ENCODE data around the gene GCFC2. TPM values are rescaled to one million over a fixed set of nuclear protein-coding genes. Genes with fewer than 3 reads are reported as not detected.

The GCFC2 gene
- total and polyA plus RNA-seq, 9 of the 15 experiments (the other 6 are each of a cell fraction or from before 2014, with no cell fraction given) = 10.5 to 40.6 (median 23.0) TPM

DNA sequence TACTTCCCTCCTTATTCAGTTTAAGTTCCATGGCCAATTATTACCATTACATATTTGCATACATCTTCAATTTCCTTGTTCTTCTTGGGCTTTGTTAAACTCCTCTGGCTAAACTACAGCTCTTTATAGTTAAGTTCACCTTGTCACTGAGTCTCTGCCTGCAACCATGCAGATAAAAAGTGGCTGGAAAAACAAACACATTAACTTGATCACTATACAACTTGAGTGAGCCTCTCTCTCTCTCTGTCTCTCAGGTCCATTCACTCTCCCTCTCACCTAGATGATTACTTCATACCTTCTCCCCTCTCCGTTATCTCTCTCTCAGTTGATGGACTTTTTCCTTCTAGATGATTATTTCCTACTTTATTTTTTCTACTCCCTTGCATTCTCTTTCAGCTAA lies 30.3 kb downstream of the GCFC2 start (continued):
- peak in 1 of 2 experiments; percentile 20; a peak in 1 of 4 replicates for TF ChIP-seq FOXA3 (CRISPR knock-in tag; conservative IDR thresholded peaks at IDR 0.05 in 1 of 2, IDR thresholded peaks at IDR 0.05 in 1 of 2)
- TF ChIP-seq HMG20B (CRISPR knock-in tag; IDR thresholded peaks at IDR 0.05) = no peak
- no peak for TF ChIP-seq CBX2 (IDR thresholded peaks at IDR 0.05; ENCODE audit: insufficient read depth, low read length, poor library complexity, severe bottlenecking)

GRCh38 chr2:75679556-75679955 lies 31.2 kb downstream of the GCFC2 start:
- H3K9me1 ChIP-seq (ENCODE audit: control insufficient read depth, insufficient read depth, low read length) = no peaks in the 10 kb centered on the region
- ATAC-seq = no peak
- DNase-seq (ENCODE audit: extremely low read depth in 1 of 4, low spot score in 3 of 4) = no peak
- H3K27ac ChIP-seq (ENCODE audit: extremely low read depth, low read depth, low read length) = no peak overlapping the region
- in situ Hi-C loops (cut with MboI) = no loop called here
- H3K9me3 ChIP-seq (replicated peaks; ENCODE audit: control insufficient read depth, insufficient read depth, low read depth, low read length) = no peaks in the 10 kb centered on the region
- intact Hi-C loops (cut with micrococcal nuclease) = no loop called here
- H3K36me3 ChIP-seq (ENCODE audit: control insufficient read depth, insufficient read depth, low read length) = peaks cover 39% of the 10 kb centered on the region; the same call in 2 of the 3 replicates
- H2AFZ ChIP-seq (ENCODE audit: low read depth, low read length) = no peak overlapping the region
- H4K20me1 ChIP-seq (replicated peaks; ENCODE audit: control insufficient read depth, insufficient read depth, low read length) = no peaks in the 10 kb centered on the region
- POLR2A ChIA-PET = no interaction called here
- no peaks in the 10 kb centered on the region for H3K79me2 ChIP-seq (ENCODE audit: control insufficient read depth, insufficient read depth, low read length)
- H3K9ac ChIP-seq (ENCODE audit: insufficient read depth in 1 of 2, low read depth in 2 of 2, low read length in 2 of 2) = no peak overlapping the region
- no peaks in the 10 kb centered on the region for H3K27me3 ChIP-seq (ENCODE audit: control insufficient read depth in 2 of 2, insufficient read depth in 2 of 2, low read length in 2 of 2)
- FAIRE-seq = no peak
- H3K4me2 ChIP-seq (ENCODE audit: insufficient read depth, low read length) = no peak overlapping the region
- TF ChIP-seq ZNF274 (IDR thresholded peaks at IDR 0.05; ENCODE audit: borderline replicate concordance, low read depth, low read length) (no peak), ZNF785 (CRISPR knock-in tag; IDR thresholded peaks at IDR 0.05) (no peak), NBN (IDR thresholded peaks at IDR 0.05; ENCODE audit: low read depth) (no peak), ZNF431 (CRISPR knock-in tag; IDR thresholded peaks at IDR 0.05) (no peak), THRA (IDR thresholded peaks at IDR 0.05) (no peak), HDAC3 (IDR thresholded peaks at IDR 0.05; ENCODE audit: borderline replicate concordance, partially characterized antibody) (no peak), ETS2 (tag; IDR thresholded peaks at IDR 0.05; ENCODE audit: borderline replicate concordance, poor library complexity, severe bottlenecking) (no peak), NFYB (IDR thresholded peaks at IDR 0.05; ENCODE audit: extremely low read depth, insufficient read length) (no peak), KDM4B (IDR thresholded peaks at IDR 0.05; ENCODE audit: borderline replicate concordance in 2 of 2, low read depth in 1 of 2) (no peak), RBM25 (IDR thresholded peaks at IDR 0.05; ENCODE audit: low read depth, low read length, severe bottlenecking) (no peak), EP300 (IDR thresholded peaks at IDR 0.05; ENCODE audit: low read length) (no peak), SMARCA4 (IDR thresholded peaks at IDR 0.05) (no peak), MTA1 (IDR thresholded peaks at IDR 0.05; ENCODE audit: borderline replicate concordance) (no peak), SMARCA5 (IDR thresholded peaks at IDR 0.05) (no peak)
- TF ChIP-seq, protein P1, sequence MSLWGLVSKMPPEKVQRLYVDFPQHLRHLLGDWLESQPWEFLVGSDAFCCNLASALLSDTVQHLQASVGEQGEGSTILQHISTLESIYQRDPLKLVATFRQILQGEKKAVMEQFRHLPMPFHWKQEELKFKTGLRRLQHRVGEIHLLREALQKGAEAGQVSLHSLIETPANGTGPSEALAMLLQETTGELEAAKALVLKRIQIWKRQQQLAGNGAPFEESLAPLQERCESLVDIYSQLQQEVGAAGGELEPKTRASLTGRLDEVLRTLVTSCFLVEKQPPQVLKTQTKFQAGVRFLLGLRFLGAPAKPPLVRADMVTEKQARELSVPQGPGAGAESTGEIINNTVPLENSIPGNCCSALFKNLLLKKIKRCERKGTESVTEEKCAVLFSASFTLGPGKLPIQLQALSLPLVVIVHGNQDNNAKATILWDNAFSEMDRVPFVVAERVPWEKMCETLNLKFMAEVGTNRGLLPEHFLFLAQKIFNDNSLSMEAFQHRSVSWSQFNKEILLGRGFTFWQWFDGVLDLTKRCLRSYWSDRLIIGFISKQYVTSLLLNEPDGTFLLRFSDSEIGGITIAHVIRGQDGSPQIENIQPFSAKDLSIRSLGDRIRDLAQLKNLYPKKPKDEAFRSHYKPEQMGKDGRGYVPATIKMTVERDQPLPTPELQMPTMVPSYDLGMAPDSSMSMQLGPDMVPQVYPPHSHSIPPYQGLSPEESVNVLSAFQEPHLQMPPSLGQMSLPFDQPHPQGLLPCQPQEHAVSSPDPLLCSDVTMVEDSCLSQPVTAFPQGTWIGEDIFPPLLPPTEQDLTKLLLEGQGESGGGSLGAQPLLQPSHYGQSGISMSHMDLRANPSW (CRISPR knock-in tag; IDR thresholded peaks at IDR 0.05) = no peak
- TF ChIP-seq, protein P2, sequence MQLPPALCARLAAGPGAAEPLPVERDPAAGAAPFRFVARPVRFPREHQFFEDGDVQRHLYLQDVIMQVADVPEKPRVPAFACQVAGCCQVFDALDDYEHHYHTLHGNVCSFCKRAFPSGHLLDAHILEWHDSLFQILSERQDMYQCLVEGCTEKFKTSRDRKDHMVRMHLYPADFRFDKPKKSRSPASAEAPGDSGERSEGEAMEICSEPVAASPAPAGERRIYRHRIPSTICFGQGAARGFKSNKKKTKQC (CRISPR knock-in tag; IDR thresholded peaks at IDR 0.05) = no peak
- BruUV-seq (replicated peaks) = no TSS peak
- H3K4me1 ChIP-seq (replicated peaks in 1 of 2; ENCODE audit: control insufficient read depth in 2 of 2, insufficient read depth in 2 of 2, low read length in 2 of 2) = peaks cover 6 to 15% of the 10 kb centered on the region in 2 experiments; a peak in 4 of 5 replicates
- CTCF ChIA-PET (ENCODE audit: low intra/inter-chr PET ratio) = no interaction called here
- WGBS (ENCODE audit: insufficient coverage, low coverage, missing lambda C conversion rate) = 83% methylated on average over 1 of the region's 1 CpG
- H3K4me3 ChIP-seq = no peak overlapping the region

Data from K562 (cell line).